ENCODE data around the gene RCAN3. TPM values are rescaled to one million over a fixed set of nuclear protein-coding genes. Genes with fewer than 3 reads are reported as not detected.

The RCAN3 gene
- total RNA-seq, 1 experiment from 2014 or later, result 21.9 TPM

DNA sequence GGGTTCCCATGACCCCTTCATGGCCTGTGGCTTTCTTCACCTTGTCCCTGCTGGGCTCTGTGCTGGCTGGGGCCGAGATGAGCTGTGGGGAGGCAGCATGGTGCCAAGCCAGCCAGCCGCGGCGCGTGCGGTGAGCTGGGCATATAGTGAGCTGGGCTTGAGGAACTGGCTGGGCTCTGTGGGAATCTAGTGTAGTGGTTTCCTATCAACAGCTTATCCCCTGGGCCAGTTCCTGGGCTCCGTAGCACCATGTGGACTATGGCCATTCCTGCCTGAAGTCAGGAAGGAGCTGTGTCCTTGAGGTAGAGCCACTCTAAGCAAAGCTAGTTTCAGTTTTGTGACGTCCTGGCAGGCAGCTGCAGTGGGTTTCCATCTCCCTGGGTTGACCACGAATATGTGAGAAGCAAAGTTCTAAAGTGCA lies 55.1 kb downstream of the RCAN3 start:
- ChIA-PET CTCF (interaction anchor here (1.0 kb wide), 1 partner anchor 29 kb away, joined by 4 read pairs; no protein-coding TSS in a partner anchor), POLR2A (ENCODE audit: unreplicated experiment) (no interaction called here)
- no peak overlapping the region for H3K4me2 ChIP-seq

DNA sequence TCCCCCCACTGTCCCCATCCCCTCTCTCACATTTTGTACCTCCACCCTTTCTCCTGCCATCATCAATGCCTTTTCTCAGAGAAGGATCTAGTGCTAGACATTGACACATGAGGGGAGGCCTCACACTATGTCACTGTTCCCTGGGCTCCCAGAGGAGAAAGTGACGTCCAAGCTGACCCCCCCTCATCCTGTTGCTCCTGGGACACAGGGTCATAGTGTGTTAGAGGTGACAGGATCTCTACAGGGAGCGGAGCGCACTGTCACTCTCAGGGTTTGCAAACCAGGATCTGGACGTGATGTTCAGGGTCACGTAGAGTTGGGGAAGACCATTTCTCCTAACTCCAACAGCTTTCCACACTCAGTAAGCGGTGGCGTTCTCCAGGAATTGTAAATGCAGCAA lies 55.8 kb downstream of the RCAN3 start:
- Histone ChIP-seq H3K4me3 (no peak overlapping the region), H3K9me3 (ENCODE audit: insufficient read depth, low read depth) (no peaks in the 10 kb centered on the region), H3F3A (ENCODE audit: insufficient read depth, low read depth) (peaks cover 29% of the 10 kb centered on the region; the same call in 1 of the 2 replicates), H3K4me1 (replicated peaks; ENCODE audit: insufficient read depth) (peaks cover 21% of the 10 kb centered on the region), H3K79me2 (ENCODE audit: low read depth) (no peaks in the 10 kb centered on the region), H3K36me3 (ENCODE audit: low read depth) (no peaks in the 10 kb centered on the region), H2AFZ (no peak overlapping the region), H3K27ac (no peak overlapping the region), H3K4me2 (no peak overlapping the region), H3K9me2 (ENCODE audit: insufficient read depth) (no peaks in the 10 kb centered on the region), H4K20me1 (ENCODE audit: insufficient read depth) (no peaks in the 10 kb centered on the region), H3K27me3 (ENCODE audit: insufficient read depth, low read depth) (peaks cover 3% of the 10 kb centered on the region)
- POLR2A ChIA-PET (ENCODE audit: unreplicated experiment), result no interaction called here
- intact Hi-C loops (cut with micrococcal nuclease; ENCODE audit: unreplicated experiment), result loop anchor here (5.0 kb wide), 1 partner anchor 84 kb away; the partner anchor contains the start of gene SRRM1
- DNase-seq, result no peak
- TF ChIP-seq, protein P1, sequence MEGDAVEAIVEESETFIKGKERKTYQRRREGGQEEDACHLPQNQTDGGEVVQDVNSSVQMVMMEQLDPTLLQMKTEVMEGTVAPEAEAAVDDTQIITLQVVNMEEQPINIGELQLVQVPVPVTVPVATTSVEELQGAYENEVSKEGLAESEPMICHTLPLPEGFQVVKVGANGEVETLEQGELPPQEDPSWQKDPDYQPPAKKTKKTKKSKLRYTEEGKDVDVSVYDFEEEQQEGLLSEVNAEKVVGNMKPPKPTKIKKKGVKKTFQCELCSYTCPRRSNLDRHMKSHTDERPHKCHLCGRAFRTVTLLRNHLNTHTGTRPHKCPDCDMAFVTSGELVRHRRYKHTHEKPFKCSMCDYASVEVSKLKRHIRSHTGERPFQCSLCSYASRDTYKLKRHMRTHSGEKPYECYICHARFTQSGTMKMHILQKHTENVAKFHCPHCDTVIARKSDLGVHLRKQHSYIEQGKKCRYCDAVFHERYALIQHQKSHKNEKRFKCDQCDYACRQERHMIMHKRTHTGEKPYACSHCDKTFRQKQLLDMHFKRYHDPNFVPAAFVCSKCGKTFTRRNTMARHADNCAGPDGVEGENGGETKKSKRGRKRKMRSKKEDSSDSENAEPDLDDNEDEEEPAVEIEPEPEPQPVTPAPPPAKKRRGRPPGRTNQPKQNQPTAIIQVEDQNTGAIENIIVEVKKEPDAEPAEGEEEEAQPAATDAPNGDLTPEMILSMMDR (conservative IDR thresholded peaks at IDR 0.05), result no peak
- TF ChIP-seq EZH2 (IDR thresholded peaks at IDR 0.05; ENCODE audit: low read depth), result no peak
- CTCF ChIA-PET, result interaction anchor here (1.0 kb wide), 1 partner anchor 29 kb away, joined by 4 read pairs; no protein-coding TSS in a partner anchor
- no TSS peak for BruUV-seq (replicated peaks)

More for the DNA sequence above, 55.1 kb downstream of the RCAN3 start:
- Histone ChIP-seq H3K27me3 (ENCODE audit: insufficient read depth, low read depth) (peaks cover 3% of the 10 kb centered on the region), H3K4me3 (no peak overlapping the region), H3K9me2 (ENCODE audit: insufficient read depth) (no peaks in the 10 kb centered on the region), H3K79me2 (ENCODE audit: low read depth) (no peaks in the 10 kb centered on the region), H2AFZ (no peak overlapping the region), H3K4me1 (replicated peaks; ENCODE audit: insufficient read depth) (peaks cover 16% of the 10 kb centered on the region), H3K9me3 (ENCODE audit: insufficient read depth, low read depth) (no peaks in the 10 kb centered on the region), H3F3A (ENCODE audit: insufficient read depth, low read depth) (peaks cover 25% of the 10 kb centered on the region; the same call in 1 of the 2 replicates), H3K36me3 (ENCODE audit: low read depth) (no peaks in the 10 kb centered on the region), H3K27ac (no peak overlapping the region), H4K20me1 (ENCODE audit: insufficient read depth) (no peaks in the 10 kb centered on the region)
- no peak for DNase-seq
- TF ChIP-seq EZH2 (IDR thresholded peaks at IDR 0.05; ENCODE audit: low read depth), result no peak
- TF ChIP-seq, protein P1 (conservative IDR thresholded peaks at IDR 0.05), result no peak
- intact Hi-C loops (cut with micrococcal nuclease; ENCODE audit: unreplicated experiment), result loop anchor here (5.0 kb wide), 1 partner anchor 85 kb away; the partner anchor contains the start of gene SRRM1
- no TSS peak for BruUV-seq (replicated peaks)

DNA sequence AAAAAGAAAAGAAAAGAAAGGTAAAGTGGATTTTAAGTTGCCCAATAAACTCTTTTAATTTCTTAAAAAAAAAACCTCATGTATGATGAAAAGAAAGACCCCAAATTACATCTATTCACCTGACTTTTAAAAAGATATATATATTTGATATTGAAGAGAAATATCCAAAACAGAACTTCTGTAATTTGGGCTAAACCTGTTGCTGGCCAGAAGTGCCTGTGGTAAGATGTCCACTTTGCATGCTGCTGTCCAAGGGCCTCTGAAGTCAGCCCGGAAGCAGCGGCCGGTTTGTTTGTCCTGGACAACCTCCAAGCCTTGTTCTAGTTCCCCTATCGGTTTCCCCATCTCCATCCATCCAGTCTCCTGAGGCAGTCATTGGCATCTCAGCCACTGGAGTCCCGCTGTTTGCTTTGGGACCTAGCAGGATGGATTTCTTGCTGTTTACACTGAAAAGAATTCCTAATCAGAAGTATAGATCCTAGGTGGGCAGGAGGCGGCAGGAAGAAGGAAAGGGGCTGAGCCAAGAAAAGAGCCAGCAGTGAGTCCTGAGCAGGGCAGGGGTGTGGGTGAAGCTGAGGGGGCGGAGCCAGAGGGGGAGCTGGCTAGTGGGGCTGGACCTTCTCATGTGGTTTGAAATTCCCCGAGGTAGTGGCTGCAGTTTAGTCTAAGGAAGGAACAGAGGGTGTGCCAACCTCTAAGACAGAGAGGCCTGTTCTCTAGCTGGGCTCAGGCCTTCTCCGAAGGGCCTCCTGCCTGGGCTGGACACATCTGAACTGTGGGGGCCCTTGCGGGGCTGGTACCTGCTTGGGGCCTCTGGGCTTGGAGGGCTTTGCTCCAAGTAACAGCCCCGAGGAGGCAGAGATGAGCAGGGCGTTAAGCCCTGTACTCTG lies 56.5 kb downstream of the RCAN3 start:
- ChIA-PET POLR2A (ENCODE audit: unreplicated experiment) (no interaction called here), CTCF (no interaction called here)
- no peaks in the 10 kb centered on the region for H3K36me3 ChIP-seq (ENCODE audit: low read depth)
- H3F3A ChIP-seq (ENCODE audit: insufficient read depth, low read depth), result peaks cover 29% of the 10 kb centered on the region; the same call in 1 of the 2 replicates
- TF ChIP-seq EZH2 (IDR thresholded peaks at IDR 0.05; ENCODE audit: low read depth), result no peak
- TF ChIP-seq, protein P1 (conservative IDR thresholded peaks at IDR 0.05), result no peak
- peak; percentile 75 to 87 for DNase-seq
- H4K20me1 ChIP-seq (ENCODE audit: insufficient read depth), result no peaks in the 10 kb centered on the region
- no TSS peak for BruUV-seq (replicated peaks)
- no peaks in the 10 kb centered on the region for H3K9me3 ChIP-seq (ENCODE audit: insufficient read depth, low read depth)
- no peaks in the 10 kb centered on the region for H3K9me2 ChIP-seq (ENCODE audit: insufficient read depth)
- H3K79me2 ChIP-seq (ENCODE audit: low read depth), result no peaks in the 10 kb centered on the region
- intact Hi-C loops (cut with micrococcal nuclease; ENCODE audit: unreplicated experiment), result loop anchor here (5.0 kb wide), 1 partner anchor 83 kb away; the partner anchor contains the start of gene SRRM1
- peak overlapping the region; percentile 1; the same call in 1 of the 2 replicates for H3K4me2 ChIP-seq
- no peak overlapping the region for H3K4me3 ChIP-seq
- no peak overlapping the region for H2AFZ ChIP-seq
- H3K4me1 ChIP-seq (replicated peaks; ENCODE audit: insufficient read depth), result peaks cover 21% of the 10 kb centered on the region
- peaks cover 3% of the 10 kb centered on the region for H3K27me3 ChIP-seq (ENCODE audit: insufficient read depth, low read depth)
- H3K27ac ChIP-seq, result no peak overlapping the region
